Nephron (organoid): ENCODE measurements around the gene RAB3GAP1.

ENCODE experiments used
- H3K27ac Mint-ChIP-seq, 3 experiments: 2 replicates each; pipeline ENCODE4 v1.8.0; 2020; ENCODE audit warnings: mixed read lengths in 3 of 3, mild to moderate bottlenecking in 2 of 3, moderate library complexity in 1 of 3
- H3K27me3 Mint-ChIP-seq: 2 replicates; pipeline ENCODE4 v1.8.0; 2021; ENCODE audit warnings: low read depth, mild to moderate bottlenecking, moderate library complexity, mixed read lengths
- H3K36me3 Mint-ChIP-seq: 2 replicates; pipeline ENCODE4 v1.8.0; 2020; ENCODE audit warnings: low read depth, mixed read lengths
- H3K4me1 Mint-ChIP-seq: 2 replicates; pipeline ENCODE4 v1.8.0; 2020; ENCODE audit warnings: mixed read lengths
- H3K4me3 Mint-ChIP-seq, 3 experiments: 2 replicates each; pipeline ENCODE4 v1.8.0; 2020; ENCODE audit warnings: mild to moderate bottlenecking in 3 of 3, mixed read lengths in 3 of 3, moderate library complexity in 2 of 3
- H3K9me3 Mint-ChIP-seq: 2 replicates; pipeline ENCODE4 v1.8.0; 2020; ENCODE audit warnings: mixed read lengths
- TF ChIP-seq, protein P1 (sequence below), 3 experiments: fragments of 200-600 bp; sonication (generic); IDR thresholded peaks; one replicate each; pipeline ENCODE4 v1.5.0; 2021; ENCODE audit warnings: antibody characterized with exemption in 3 of 3; ENCODE audit not compliant: unreplicated experiment in 3 of 3

Gene RAB3GAP1

DNA sequence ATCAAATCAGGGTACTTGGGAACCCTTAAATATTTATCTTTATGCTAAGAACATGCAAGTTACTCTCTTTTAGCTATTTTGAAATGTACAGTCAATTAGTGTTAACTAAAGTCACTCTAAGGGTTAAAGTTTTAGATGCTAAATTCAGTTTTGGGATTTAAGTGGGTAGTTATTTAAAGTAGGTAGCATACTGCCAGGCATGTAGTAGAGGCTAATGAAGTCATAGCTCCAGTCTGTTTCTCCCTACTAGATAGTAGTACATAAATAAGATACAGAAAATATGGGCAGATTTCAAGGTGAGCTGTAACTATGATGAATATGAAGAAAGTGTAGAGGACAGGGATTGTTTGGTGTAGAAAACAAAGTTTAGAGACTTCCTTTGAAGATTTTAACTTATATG lies 7.5 kb downstream of the RAB3GAP1 start:
- Mint-ChIP-seq H3K9me3 (peaks cover 5% of the 10 kb centered on the region), H3K36me3 (peaks cover 54% of the 10 kb centered on the region), H3K4me3 (no peak overlapping the region), H3K27ac (no peak overlapping the region), H3K27me3 (no peaks in the 10 kb centered on the region), H3K4me1 (peaks cover 4% of the 10 kb centered on the region)
- TF ChIP-seq, protein P1, sequence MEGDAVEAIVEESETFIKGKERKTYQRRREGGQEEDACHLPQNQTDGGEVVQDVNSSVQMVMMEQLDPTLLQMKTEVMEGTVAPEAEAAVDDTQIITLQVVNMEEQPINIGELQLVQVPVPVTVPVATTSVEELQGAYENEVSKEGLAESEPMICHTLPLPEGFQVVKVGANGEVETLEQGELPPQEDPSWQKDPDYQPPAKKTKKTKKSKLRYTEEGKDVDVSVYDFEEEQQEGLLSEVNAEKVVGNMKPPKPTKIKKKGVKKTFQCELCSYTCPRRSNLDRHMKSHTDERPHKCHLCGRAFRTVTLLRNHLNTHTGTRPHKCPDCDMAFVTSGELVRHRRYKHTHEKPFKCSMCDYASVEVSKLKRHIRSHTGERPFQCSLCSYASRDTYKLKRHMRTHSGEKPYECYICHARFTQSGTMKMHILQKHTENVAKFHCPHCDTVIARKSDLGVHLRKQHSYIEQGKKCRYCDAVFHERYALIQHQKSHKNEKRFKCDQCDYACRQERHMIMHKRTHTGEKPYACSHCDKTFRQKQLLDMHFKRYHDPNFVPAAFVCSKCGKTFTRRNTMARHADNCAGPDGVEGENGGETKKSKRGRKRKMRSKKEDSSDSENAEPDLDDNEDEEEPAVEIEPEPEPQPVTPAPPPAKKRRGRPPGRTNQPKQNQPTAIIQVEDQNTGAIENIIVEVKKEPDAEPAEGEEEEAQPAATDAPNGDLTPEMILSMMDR (IDR thresholded peaks at IDR 0.05; ENCODE audit: unreplicated experiment in 3 of 3), result no peak

DNA sequence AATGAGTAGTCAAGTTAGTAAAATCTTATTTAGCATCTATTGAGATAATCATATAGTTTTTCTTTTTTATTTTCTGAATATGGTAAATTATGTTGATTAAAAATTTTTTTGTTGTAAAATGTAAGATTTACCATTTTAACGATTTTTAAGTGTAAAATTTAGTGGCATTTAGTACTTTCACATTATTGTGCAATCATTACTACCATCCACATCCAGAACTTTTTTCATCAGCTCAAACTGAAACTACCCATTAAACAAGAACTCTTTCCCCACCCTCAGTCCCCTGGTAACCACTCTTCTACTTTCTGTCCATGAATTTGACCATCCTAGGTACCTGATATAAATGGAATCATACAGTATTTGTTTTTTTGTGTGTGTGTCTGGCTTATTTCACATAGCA lies 11.1 kb downstream of the RAB3GAP1 start:
- H3K27ac Mint-ChIP-seq, result no peak overlapping the region
- H3K36me3 Mint-ChIP-seq, result peaks cover 80% of the 10 kb centered on the region
- H3K9me3 Mint-ChIP-seq, result peaks cover 5% of the 10 kb centered on the region
- H3K27me3 Mint-ChIP-seq, result no peaks in the 10 kb centered on the region
- no peak overlapping the region for H3K4me3 Mint-ChIP-seq
- no peaks in the 10 kb centered on the region for H3K4me1 Mint-ChIP-seq
- TF ChIP-seq, protein P1 (IDR thresholded peaks at IDR 0.05; ENCODE audit: unreplicated experiment in 3 of 3), result no peak

DNA sequence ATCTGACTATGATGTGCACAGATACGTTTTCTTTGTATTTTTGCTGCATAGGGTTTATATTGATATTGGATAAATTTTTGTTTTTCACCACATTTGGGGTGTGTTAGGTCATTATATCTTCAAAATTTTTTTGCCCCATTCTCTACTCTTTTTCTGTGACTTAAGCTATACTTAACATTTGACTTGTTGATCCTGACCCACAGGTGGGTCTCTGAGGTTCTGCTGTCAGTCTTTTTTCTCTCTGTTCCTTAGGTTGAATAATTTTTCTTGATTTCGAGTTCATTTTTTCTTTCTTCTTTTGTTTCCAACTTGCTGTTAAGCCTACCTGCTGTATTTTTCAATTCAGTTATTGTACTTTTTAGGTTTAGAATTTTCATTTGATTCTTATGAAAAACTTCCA lies 12.1 kb downstream of the RAB3GAP1 start:
- TF ChIP-seq, protein P1 (IDR thresholded peaks at IDR 0.05; ENCODE audit: unreplicated experiment in 3 of 3), result no peak
- Mint-ChIP-seq H3K27me3 (no peaks in the 10 kb centered on the region), H3K4me3 (no peak overlapping the region), H3K36me3 (peaks cover 84% of the 10 kb centered on the region), H3K9me3 (peaks cover 10% of the 10 kb centered on the region), H3K4me1 (no peaks in the 10 kb centered on the region), H3K27ac (no peak overlapping the region)

DNA sequence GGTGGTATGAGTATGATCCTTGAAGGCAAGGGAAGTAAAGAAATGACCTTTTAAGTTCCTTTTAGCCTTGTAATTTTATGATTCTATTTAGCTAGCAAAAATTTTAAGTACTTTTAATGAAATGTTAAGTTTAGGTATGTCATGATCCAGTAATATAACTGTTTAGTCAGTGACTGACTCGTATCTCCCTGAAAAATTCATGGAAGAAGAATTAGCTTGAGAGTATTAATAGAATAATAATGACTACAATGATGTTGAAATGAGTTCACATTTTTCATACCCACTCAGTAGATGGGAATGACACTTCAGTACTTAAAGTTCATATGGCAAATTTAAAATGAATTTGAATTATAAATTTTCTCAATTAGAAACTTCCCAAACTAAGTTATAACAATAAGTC lies 14.6 kb downstream of the RAB3GAP1 start:
- Mint-ChIP-seq H3K27ac (no peak overlapping the region), H3K27me3 (no peaks in the 10 kb centered on the region), H3K4me3 (no peak overlapping the region), H3K4me1 (no peaks in the 10 kb centered on the region), H3K36me3 (peaks cover 91% of the 10 kb centered on the region), H3K9me3 (peaks cover 29% of the 10 kb centered on the region)
- TF ChIP-seq, protein P1 (IDR thresholded peaks at IDR 0.05; ENCODE audit: unreplicated experiment in 3 of 3), result no peak

DNA sequence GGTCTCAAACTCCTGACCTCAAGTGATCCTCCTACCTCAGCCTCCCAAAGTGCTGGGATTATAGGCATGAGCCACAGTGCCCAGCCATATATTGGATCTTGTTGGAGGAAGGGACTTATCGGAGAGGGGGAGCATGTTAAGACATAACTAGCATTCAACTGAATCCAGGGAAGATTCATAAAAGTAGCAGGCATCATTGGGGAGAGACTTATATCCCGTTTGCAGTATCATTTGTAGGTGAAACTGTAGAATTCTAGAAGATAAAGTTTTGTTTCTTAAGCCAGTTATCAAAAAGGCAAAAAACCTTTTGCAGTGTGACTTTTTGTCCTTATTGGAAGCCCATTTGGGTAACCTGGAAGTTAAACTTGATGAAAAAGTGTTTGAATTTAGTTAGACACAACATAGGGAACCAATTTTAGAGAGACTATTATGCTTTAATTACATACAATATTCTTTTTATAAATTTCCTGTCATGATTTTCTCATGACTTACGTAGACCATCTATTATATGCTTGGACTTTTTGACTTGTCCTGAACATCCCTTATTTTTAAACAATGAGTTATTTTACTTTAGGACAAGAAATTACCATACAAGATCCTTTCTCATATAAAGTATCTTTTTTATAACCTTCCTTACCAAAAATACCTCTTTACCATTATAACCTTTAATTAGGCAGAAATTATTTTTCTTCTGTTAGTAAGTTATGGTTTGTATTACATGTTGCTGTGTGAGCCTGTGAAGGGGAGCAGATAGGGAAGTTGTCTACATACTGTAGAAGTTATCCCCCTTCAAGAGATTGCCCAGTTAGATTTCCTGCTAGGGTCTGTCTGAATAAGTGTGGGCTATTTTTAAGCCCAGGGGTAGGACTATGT lies 20.3 kb downstream of the RAB3GAP1 start:
- TF ChIP-seq, protein P1 (IDR thresholded peaks at IDR 0.05; ENCODE audit: unreplicated experiment in 3 of 3), result no peak
- H3K36me3 Mint-ChIP-seq, result peaks cover 85% of the 10 kb centered on the region
- H3K4me3 Mint-ChIP-seq, result no peak overlapping the region
- no peak overlapping the region for H3K27ac Mint-ChIP-seq
- H3K9me3 Mint-ChIP-seq, result peaks cover 52% of the 10 kb centered on the region
- H3K27me3 Mint-ChIP-seq, result no peaks in the 10 kb centered on the region
- H3K4me1 Mint-ChIP-seq, result no peaks in the 10 kb centered on the region

DNA sequence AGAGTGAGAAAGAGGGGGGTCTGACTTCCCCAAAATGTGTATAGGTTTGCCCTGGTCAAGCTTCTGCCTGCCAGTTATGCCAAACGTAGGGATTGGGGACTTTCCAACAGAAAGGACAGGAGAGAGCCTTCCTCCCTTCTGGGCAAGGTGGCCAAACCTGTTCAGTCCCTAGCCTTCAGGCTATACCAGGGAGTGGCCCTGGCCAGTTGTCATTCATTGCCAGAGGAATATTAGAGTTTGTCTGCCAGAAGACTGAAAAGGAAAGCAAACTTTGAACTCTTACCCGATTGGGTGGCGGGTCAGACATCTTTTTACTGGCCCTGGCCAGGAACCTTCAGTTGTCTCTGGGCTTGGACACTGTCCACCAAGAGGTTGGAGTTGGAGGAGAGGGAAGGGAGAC lies 22.1 kb downstream of the RAB3GAP1 start:
- Mint-ChIP-seq H3K27me3 (no peaks in the 10 kb centered on the region), H3K4me3 (no peak overlapping the region), H3K36me3 (peaks cover 84% of the 10 kb centered on the region), H3K27ac (no peak overlapping the region), H3K4me1 (no peaks in the 10 kb centered on the region), H3K9me3 (peaks cover 51% of the 10 kb centered on the region)
- TF ChIP-seq, protein P1 (IDR thresholded peaks at IDR 0.05; ENCODE audit: unreplicated experiment in 3 of 3), result no peak
